Panc1 (cell line): ENCODE measurements around the gene SLC49A3. TPM values are rescaled to one million over a fixed set of nuclear protein-coding genes. Genes with fewer than 3 reads are reported as not detected.

Experiments
- ATAC-seq: fragments of 200-7000 bp; cut with Tn5 transposase; 2 replicates; pipeline ENCODE4 v1.9.1; 2020; ENCODE audit warnings: mild to moderate bottlenecking, moderate library complexity
- BruUV-seq: library from RNA; stranded (reverse); fragments of 400-500 nt; replicated peaks from 2 replicates; lab custom pipeline; 2021; lab: Mats Ljungman, UMichigan
- CTCF ChIA-PET: fragments of 300-600 bp; sonication (Branson Sonifier 250); formaldehyde crosslinking; loops from one replicate; lab custom pipeline; 2022; ENCODE audit warnings: antibody characterized with exemption; lab: Charles Lee
- POLR2A ChIA-PET: fragments of 300-600 bp; sonication (Branson Sonifier 250); formaldehyde crosslinking; loops from one replicate; lab custom pipeline; 2022; ENCODE audit warnings: antibody characterized with exemption; lab: Charles Lee
- DNase-seq: peaks from one replicate; pipeline ENCODE4 v3.0.0-alpha.2; 2010; ENCODE audit warnings: low read depth, low spot score
- H3K27ac ChIP-seq: 2 replicates; pipeline ENCODE4 v1.5.1; 2011; ENCODE audit warnings: mild to moderate bottlenecking, low read length, inconsistent platforms
- H3K27me3 ChIP-seq: fragments of 200-500 bp; sonication (Bioruptor generic); 2 replicates; pipeline ENCODE4 v1.6.0; 2014; ENCODE audit warnings: low read length, inconsistent platforms; ENCODE audit not compliant: control insufficient read depth, insufficient read depth
- H3K36me3 ChIP-seq: fragments of 200-500 bp; sonication (Bioruptor generic); 2 replicates; pipeline ENCODE4 v1.5.1; 2014; ENCODE audit warnings: inconsistent platforms, mild to moderate bottlenecking, low read length, moderate library complexity; ENCODE audit not compliant: control insufficient read depth, insufficient read depth
- H3K4me1 ChIP-seq: 2 replicates; pipeline ENCODE4 v1.5.1; 2011; ENCODE audit warnings: inconsistent platforms, mild to moderate bottlenecking, low read length, moderate library complexity; ENCODE audit not compliant: control insufficient read depth, insufficient read depth
- H3K4me3 ChIP-seq, 2 experiments: 2 replicates each; pipeline ENCODE4 v1.5.1; 2011 to 2012; ENCODE audit warnings: low read depth in 2 of 2, low read length in 2 of 2, mild to moderate bottlenecking in 2 of 2, inconsistent platforms in 1 of 2, moderate library complexity in 1 of 2
- H3K9me3 ChIP-seq: fragments of 200-500 bp; sonication (Bioruptor generic); 2 replicates; pipeline ENCODE4 v1.5.1; 2014; ENCODE audit warnings: low read depth, mild to moderate bottlenecking, inconsistent platforms, low read length, moderate library complexity; ENCODE audit not compliant: control insufficient read depth, insufficient read depth
- CTCF ChIP-seq: fragments of 450-650 bp; IDR thresholded peaks from 2 replicates; pipeline ENCODE4 v1.5.1; 2017; ENCODE audit warnings: mild to moderate bottlenecking
- POLR2AphosphoS5 ChIP-seq: IDR thresholded peaks from 2 replicates; pipeline ENCODE4 v1.6.1; 2012; ENCODE audit warnings: mild to moderate bottlenecking, low read depth, low read length, moderate library complexity
- REST ChIP-seq, 2 experiments: IDR thresholded peaks; 2 replicates each; pipeline ENCODE4 v1.6.1; 2011 to 2012; ENCODE audit warnings: low read depth in 2 of 2, control low read depth in 1 of 2, low read length in 1 of 2, mild to moderate bottlenecking in 1 of 2, moderate library complexity in 1 of 2; ENCODE audit not compliant: insufficient read depth in 1 of 2
- SIN3A ChIP-seq: IDR thresholded peaks from 2 replicates; pipeline ENCODE4 v1.6.1; 2012; ENCODE audit warnings: low read depth, mild to moderate bottlenecking, low read length, moderate library complexity, borderline replicate concordance; ENCODE audit not compliant: insufficient read depth
- TCF7L2 ChIP-seq: IDR thresholded peaks from 2 replicates; pipeline ENCODE4 v1.6.1; 2011; ENCODE audit warnings: mild to moderate bottlenecking, low read depth, low read length, inconsistent platforms
- in situ Hi-C: cut with HindIII; loops from 2 replicates; pipeline ENCODE4 v1.10.0; 2016; ENCODE audit warnings: low sequenced_read_pairs, low pct_unique_long_range_greater_than_20kb
- intact Hi-C: fragments of 100-400 bp; cut with micrococcal nuclease; formaldehyde crosslinking; loops from one replicate; pipeline ENCODE4 v1.10.0; 2022; ENCODE audit not compliant: unreplicated experiment
- total RNA-seq: library from RNA; stranded (reverse); gene quantifications from one replicate; pipeline ENCODE4 v1.2.1, GENCODE V29; 2021; ENCODE audit not compliant: unreplicated experiment

The SLC49A3 gene
- total RNA-seq, 1 experiment from 2014 or later = 0.62 TPM

- H3K27ac ChIP-seq = peak overlapping the region; percentile 61
- H3K9me3 ChIP-seq = no peaks in the 10 kb centered on the region
- intact Hi-C loops (no loop called here), in situ Hi-C loops (no loop called here)
- BruUV-seq = no TSS peak
- H3K4me3 ChIP-seq = peak overlapping the region; percentile 52 to 61
- H3K4me1 ChIP-seq = peaks cover 3% of the 10 kb centered on the region; the same call in 1 of the 2 replicates
- DNase-seq (no peak), ATAC-seq (peak; percentile 30)
- no peaks in the 10 kb centered on the region for H3K27me3 ChIP-seq
- TF ChIP-seq CTCF = no peak
- no peak for TF ChIP-seq TCF7L2
- no peaks in the 10 kb centered on the region for H3K36me3 ChIP-seq
- ChIA-PET CTCF (no interaction called here), POLR2A (no interaction called here)
Measured at GRCh38 chr4:663046-663437, 25.9 kb downstream of the SLC49A3 start.

- DNase-seq = no peak
- POLR2A ChIA-PET = interaction anchor here (0.6 kb wide), 1 partner anchor 179 kb away, joined by 3 read pairs; no protein-coding TSS in a partner anchor
Measured at GRCh38 chr4:661881-662761, 26.8 kb downstream of the SLC49A3 start.

GRCh38 chr4:661231-661630 lies 27.7 kb downstream of the SLC49A3 start:
- ATAC-seq = no peak
- H3K4me1 ChIP-seq = peaks cover 3% of the 10 kb centered on the region; the same call in 1 of the 2 replicates
- intact Hi-C loops (no loop called here), in situ Hi-C loops (no loop called here)
- H3K27ac ChIP-seq = no peak overlapping the region
- TF ChIP-seq TCF7L2 (no peak), REST (IDR thresholded peaks at IDR 0.05; ENCODE audit: insufficient read depth in 1 of 2, low read depth in 2 of 2, low read length in 1 of 2) (no peak), POLR2AphosphoS5 (no peak), CTCF (no peak), SIN3A (no peak)
- CTCF ChIA-PET = no interaction called here
- H3K9me3 ChIP-seq = no peaks in the 10 kb centered on the region
- no peaks in the 10 kb centered on the region for H3K27me3 ChIP-seq
- no peak for DNase-seq
- no peaks in the 10 kb centered on the region for H3K36me3 ChIP-seq
- no peak overlapping the region for H3K4me3 ChIP-seq
- POLR2A ChIA-PET = no interaction called here
- no TSS peak for BruUV-seq

More at GRCh38 chr4:661881-662761, 26.8 kb downstream of the SLC49A3 start:
- in situ Hi-C loops = no loop called here
- intact Hi-C loops = no loop called here
- H3K27ac ChIP-seq = no peak overlapping the region
- no peak overlapping the region for H3K4me3 ChIP-seq
- CTCF ChIA-PET = no interaction called here
- ATAC-seq = no peak
- TF ChIP-seq TCF7L2 = no peak
- peaks cover 3% of the 10 kb centered on the region; the same call in 1 of the 2 replicates for H3K4me1 ChIP-seq
- no peaks in the 10 kb centered on the region for H3K27me3 ChIP-seq
- no peaks in the 10 kb centered on the region for H3K9me3 ChIP-seq
- H3K36me3 ChIP-seq = no peaks in the 10 kb centered on the region
- BruUV-seq = TSS peak; percentile 69
